PFSK-1 (cell line): ENCODE measurements around the gene TMEM30A. TPM values are rescaled to one million over a fixed set of nuclear protein-coding genes. Genes with fewer than 3 reads are reported as not detected.

Source experiments
- FOXP2 ChIP-seq: optimal IDR thresholded peaks from 2 replicates; pipeline ENCODE3; 2011; ENCODE audit warnings: borderline replicate concordance, control low read depth, inconsistent platforms; ENCODE audit not compliant: insufficient read depth; ENCODE audit errors: extremely low read length, extremely low read depth
- POLR2AphosphoS5 ChIP-seq: IDR thresholded peaks from 2 replicates; pipeline ENCODE4 v1.6.1; 2012; ENCODE audit warnings: low read depth, mild to moderate bottlenecking, control low read depth, low read length, moderate library complexity
- REST ChIP-seq, 2 experiments: IDR thresholded peaks; 2 replicates each; pipeline versions ENCODE4 v1.6.1 to v1.8.0; 2011 to 2012; ENCODE audit warnings: low read depth in 2 of 2, low read length in 2 of 2, control low read depth in 1 of 2, inconsistent platforms in 1 of 2, mild to moderate bottlenecking in 1 of 2, moderate library complexity in 1 of 2; ENCODE audit not compliant: insufficient read depth in 1 of 2
- SIN3A ChIP-seq: IDR thresholded peaks from 2 replicates; pipeline ENCODE4 v1.6.1; 2012; ENCODE audit warnings: mild to moderate bottlenecking, low read length, moderate library complexity, borderline replicate concordance; ENCODE audit not compliant: insufficient read depth
- TAF1 ChIP-seq: IDR thresholded peaks from 2 replicates; pipeline ENCODE4 v1.6.1; 2012; ENCODE audit warnings: low read length, control low read depth, borderline replicate concordance; ENCODE audit not compliant: insufficient read depth
- polyA plus RNA-seq: library from polyadenylated mRNA; unstranded; fragments of >200 nt; gene quantifications from one replicate; pipeline ENCODE4 v1.2.1, GENCODE V29; 2012; ENCODE audit warnings: low read depth, missing spikeins; ENCODE audit not compliant: insufficient read length

Gene TMEM30A
- 19.8 TPM for polyA plus RNA-seq

GRCh38 chr6:75284632-75285282 lies at the start of gene TMEM30A:
Gene TMEM30A (minus strand): TSS chr6:75284792. CDS start chr6:75284638, 154 bp downstream.
- peak; percentile 94 for TF ChIP-seq TAF1
- TF ChIP-seq SIN3A: peak; percentile 41; the same call in 1 of the 2 replicates
- peak in 1 of 2 experiments; percentile 54; a peak in 1 of 4 replicates for TF ChIP-seq REST (IDR thresholded peaks at IDR 0.05; ENCODE audit: insufficient read depth in 1 of 2, low read depth in 2 of 2, low read length in 2 of 2)
- TF ChIP-seq POLR2AphosphoS5: peak; percentile 97
- peak; percentile 89 for TF ChIP-seq FOXP2

- TF ChIP-seq FOXP2 (no peak), SIN3A (no peak), POLR2AphosphoS5 (no peak), REST (IDR thresholded peaks at IDR 0.05; ENCODE audit: insufficient read depth in 1 of 2, low read depth in 2 of 2, low read length in 2 of 2) (no peak), TAF1 (no peak)
These were observed 49.1 kb upstream of the TMEM30A start for GRCh38 chr6:75333676-75334200.

- no peak for TF ChIP-seq REST (IDR thresholded peaks at IDR 0.05; ENCODE audit: insufficient read depth in 1 of 2, low read depth in 2 of 2, low read length in 2 of 2)
- TF ChIP-seq FOXP2: no peak
- no peak for TF ChIP-seq POLR2AphosphoS5
- no peak for TF ChIP-seq SIN3A
- no peak for TF ChIP-seq TAF1
These were observed 46.6 kb upstream of the TMEM30A start for GRCh38 chr6:75331151-75331550.

GRCh38 chr6:75329703-75330102 lies 45.1 kb upstream of the TMEM30A start:
- no peak for TF ChIP-seq FOXP2

- no peak for TF ChIP-seq REST (IDR thresholded peaks at IDR 0.05; ENCODE audit: insufficient read depth in 1 of 2, low read depth in 2 of 2, low read length in 2 of 2)
- no peak for TF ChIP-seq POLR2AphosphoS5
- no peak for TF ChIP-seq TAF1
- TF ChIP-seq FOXP2: no peak
- TF ChIP-seq SIN3A: no peak
These were observed 43.2 kb upstream of the TMEM30A start for GRCh38 chr6:75327807-75328206.
